ENCODE data around the gene PAIP2.
"Not testable (repeated sequence)": the region's sequence is repeated elsewhere in the genome, so short reads cannot be mapped to it uniquely, and the experiment has no call there.

PAIP2 gene

GRCh38 chr5:139306197-139306596, 35.5 kb upstream of the PAIP2 start:
- no peak for TF ChIP-seq CTCF (IDR thresholded peaks at IDR 0.05)
- no peak for DNase-seq (ENCODE audit: low spot score)
- H3K27ac ChIP-seq: no peak overlapping the region
- H3K4me3 ChIP-seq: no peak overlapping the region

DNA sequence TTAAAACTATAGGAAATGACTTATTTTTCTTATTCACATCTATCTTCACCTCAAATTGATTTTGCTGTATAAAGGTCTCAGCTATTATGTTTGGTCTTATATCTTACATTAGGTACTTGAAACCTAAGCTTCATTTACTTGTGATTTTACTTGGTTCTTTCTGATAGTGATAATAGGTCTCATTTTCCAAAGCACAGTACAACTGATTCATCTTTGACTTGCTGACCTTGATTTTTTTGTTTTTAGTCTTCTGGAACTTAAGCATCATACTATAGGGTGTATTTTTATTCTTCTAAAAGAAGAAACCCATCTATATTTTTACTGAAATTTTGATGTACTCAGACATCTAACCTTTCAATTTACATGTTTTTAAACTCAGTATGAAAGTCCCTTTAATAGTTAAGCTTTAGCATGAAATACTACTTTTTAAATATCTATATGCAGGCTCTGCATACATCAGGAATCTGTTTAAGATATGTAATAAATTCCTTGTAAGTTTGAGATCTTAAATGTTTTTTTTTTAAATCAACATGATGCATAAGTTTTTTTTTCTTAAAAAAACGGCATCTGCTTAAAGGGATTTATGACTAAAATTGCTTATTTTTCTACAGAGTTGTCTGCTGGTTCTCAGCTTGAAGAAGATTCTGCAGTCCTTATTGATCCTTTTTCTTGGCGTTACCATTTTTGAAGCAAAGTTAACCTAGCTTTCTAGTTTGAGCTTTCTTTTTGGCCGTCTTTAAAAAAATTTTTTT, 34.9 kb upstream of the PAIP2 start:
- no peak overlapping the region for H3K4me3 ChIP-seq
- no peak for DNase-seq (ENCODE audit: low spot score)
- TF ChIP-seq CTCF (IDR thresholded peaks at IDR 0.05): no peak
- no peak overlapping the region for H3K27ac ChIP-seq

DNA sequence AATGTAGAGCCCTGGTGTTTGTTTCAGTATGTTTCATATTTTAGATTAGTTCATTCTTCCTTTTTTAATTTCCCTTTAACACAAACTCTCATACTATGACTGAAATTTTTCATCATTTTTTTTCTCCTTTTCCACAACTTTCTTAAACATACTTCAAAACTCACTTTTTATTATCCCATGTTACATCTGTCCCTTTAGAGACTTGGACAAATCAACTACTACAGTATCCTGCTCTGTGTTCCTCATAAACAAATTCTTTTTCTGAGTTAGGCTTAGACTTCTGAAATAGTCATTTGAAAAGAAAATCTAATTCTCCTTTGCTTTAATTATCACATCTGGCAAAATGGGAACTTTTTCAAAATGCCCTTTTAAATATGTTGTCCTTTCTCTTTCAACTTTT, 32.9 kb upstream of the PAIP2 start:
- no peak for DNase-seq (ENCODE audit: low spot score)
- H3K27ac ChIP-seq: no peak overlapping the region
- no peak overlapping the region for H3K4me3 ChIP-seq
- TF ChIP-seq CTCF (IDR thresholded peaks at IDR 0.05): no peak

DNA sequence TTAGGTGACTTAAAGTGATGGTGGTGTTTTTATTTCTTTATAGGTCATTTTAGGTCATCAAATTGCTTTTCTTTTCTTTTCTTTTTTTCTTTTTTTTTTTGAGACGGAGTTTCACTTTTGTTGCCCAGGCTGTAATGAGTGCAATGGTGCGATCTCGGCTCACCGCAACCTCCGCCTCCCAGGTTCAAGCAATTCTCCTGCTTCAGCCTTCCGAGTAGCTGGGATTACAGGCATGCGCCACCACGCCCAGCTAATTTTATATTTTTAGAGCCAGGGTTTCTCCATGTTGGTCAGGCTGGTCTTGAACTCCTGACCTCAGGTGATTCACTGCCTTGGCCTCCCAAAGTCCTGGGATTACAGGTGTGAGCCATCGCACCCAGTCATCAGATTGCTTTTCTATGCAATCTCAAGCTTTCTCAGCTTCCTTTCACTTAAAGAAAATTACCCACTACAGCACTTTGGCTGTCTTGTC, 30.9 kb upstream of the PAIP2 start:
- not testable (repeated sequence) for DNase-seq (ENCODE audit: low spot score); H3K27ac ChIP-seq; H3K4me3 ChIP-seq

- no peak for TF ChIP-seq CTCF (IDR thresholded peaks at IDR 0.05)
- Histone ChIP-seq H3K27ac (no peak overlapping the region), H3K4me3 (no peak overlapping the region)
- no peak for DNase-seq (ENCODE audit: low spot score)
Observed at GRCh38 chr5:139312075-139312474, 29.6 kb upstream of the PAIP2 start.

GRCh38 chr5:139314276-139314675, 27.4 kb upstream of the PAIP2 start:
- no peak for TF ChIP-seq CTCF (IDR thresholded peaks at IDR 0.05)
- Histone ChIP-seq H3K4me3 (no peak overlapping the region), H3K27ac (no peak overlapping the region)
- DNase-seq (ENCODE audit: low spot score): no peak

GRCh38 chr5:139315056-139315615, 26.5 kb upstream of the PAIP2 start:
- no peak for DNase-seq (ENCODE audit: low spot score)
- H3K4me3 ChIP-seq: no peak overlapping the region
- no peak overlapping the region for H3K27ac ChIP-seq
- TF ChIP-seq CTCF (IDR thresholded peaks at IDR 0.05): no peak
